Measurements from ENCODE around the gene ATG9A.

Gene ATG9A

DNA sequence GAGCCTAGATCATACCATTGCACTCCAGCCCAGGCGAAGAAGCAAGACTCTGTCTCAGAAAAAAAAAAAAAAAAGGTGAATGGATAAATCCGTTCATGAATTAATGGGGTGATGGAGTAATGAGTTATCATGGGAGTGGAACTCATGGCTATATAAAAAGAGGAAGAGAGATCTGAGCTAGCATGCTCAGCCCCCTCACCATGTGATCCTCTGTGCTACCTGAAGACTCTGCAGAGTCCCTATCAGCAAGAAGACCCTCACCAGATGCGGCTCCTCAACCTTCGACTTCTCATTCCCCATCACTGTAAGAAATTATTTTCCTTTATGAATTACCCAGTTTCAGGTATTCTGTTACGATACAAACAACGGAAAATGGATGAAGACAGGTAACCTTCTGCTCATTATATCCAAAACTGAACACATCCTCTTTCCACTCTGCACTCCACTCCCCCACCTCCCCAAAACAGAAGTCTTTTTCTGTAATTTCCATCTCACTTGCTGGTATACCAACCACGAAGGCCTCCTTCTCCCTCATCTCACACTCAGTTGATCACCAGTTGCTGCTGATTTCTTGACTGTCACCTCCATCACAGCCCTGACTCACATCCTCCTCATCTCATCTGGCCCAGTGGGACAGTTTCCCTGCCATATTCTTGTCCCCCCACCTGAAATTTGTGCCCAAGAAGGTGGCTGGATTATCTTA is 42.5 kb downstream of the ATG9A start:
- no peaks in the 10 kb centered on the region for H3K4me1 ChIP-seq
- TF ChIP-seq, protein P1, sequence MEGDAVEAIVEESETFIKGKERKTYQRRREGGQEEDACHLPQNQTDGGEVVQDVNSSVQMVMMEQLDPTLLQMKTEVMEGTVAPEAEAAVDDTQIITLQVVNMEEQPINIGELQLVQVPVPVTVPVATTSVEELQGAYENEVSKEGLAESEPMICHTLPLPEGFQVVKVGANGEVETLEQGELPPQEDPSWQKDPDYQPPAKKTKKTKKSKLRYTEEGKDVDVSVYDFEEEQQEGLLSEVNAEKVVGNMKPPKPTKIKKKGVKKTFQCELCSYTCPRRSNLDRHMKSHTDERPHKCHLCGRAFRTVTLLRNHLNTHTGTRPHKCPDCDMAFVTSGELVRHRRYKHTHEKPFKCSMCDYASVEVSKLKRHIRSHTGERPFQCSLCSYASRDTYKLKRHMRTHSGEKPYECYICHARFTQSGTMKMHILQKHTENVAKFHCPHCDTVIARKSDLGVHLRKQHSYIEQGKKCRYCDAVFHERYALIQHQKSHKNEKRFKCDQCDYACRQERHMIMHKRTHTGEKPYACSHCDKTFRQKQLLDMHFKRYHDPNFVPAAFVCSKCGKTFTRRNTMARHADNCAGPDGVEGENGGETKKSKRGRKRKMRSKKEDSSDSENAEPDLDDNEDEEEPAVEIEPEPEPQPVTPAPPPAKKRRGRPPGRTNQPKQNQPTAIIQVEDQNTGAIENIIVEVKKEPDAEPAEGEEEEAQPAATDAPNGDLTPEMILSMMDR (IDR thresholded peaks at IDR 0.05), result no peak
- H3K36me3 ChIP-seq, result peaks cover 24 to 30% (median 29%) of the 10 kb centered on the region in 3 donors
- no peak overlapping the region for H3K4me3 ChIP-seq
- H3K27me3 ChIP-seq, result no peaks in the 10 kb centered on the region
- no peak for DNase-seq
- intact Hi-C loops (cut with DNase I; ENCODE audit: low total_unique reads), result no loop called here
- no peak overlapping the region for H3K27ac ChIP-seq
- no peaks in the 10 kb centered on the region for H3K9me3 ChIP-seq

- Histone ChIP-seq H3K9me3 (no peaks in the 10 kb centered on the region), H3K27ac (no peak overlapping the region), H3K4me1 (peaks cover under 1 to 12% (median 10%) of the 10 kb centered on the region in 4 donors), H3K27me3 (no peaks in the 10 kb centered on the region), H3K4me3 (no peak overlapping the region), H3K36me3 (peaks cover 47 to 55% (median 54%) of the 10 kb centered on the region in 3 donors)
- intact Hi-C loops (cut with DNase I; ENCODE audit: low total_unique reads), result no loop called here
- TF ChIP-seq, protein P1 (IDR thresholded peaks at IDR 0.05), result no peak
- no peak for DNase-seq
These were observed 45.3 kb downstream of the ATG9A start for GRCh38 chr2:219184121-219184520.

- H3K36me3 ChIP-seq, result peaks cover 47 to 55% (median 54%) of the 10 kb centered on the region in 3 donors
- H3K4me3 ChIP-seq, result no peak overlapping the region
- intact Hi-C loops (cut with DNase I; ENCODE audit: low total_unique reads), result no loop called here
- H3K27me3 ChIP-seq, result no peaks in the 10 kb centered on the region
- TF ChIP-seq, protein P1 (IDR thresholded peaks at IDR 0.05), result no peak
- H3K9me3 ChIP-seq, result no peaks in the 10 kb centered on the region
- DNase-seq, result no peak
- no peak overlapping the region for H3K27ac ChIP-seq
- peaks cover 4 to 18% (median 17%) of the 10 kb centered on the region in 4 donors for H3K4me1 ChIP-seq
These were observed 46.2 kb downstream of the ATG9A start for GRCh38 chr2:219183151-219183772.

GRCh38 chr2:219182331-219183150 is 46.9 kb downstream of the ATG9A start:
- no peak overlapping the region for H3K27ac ChIP-seq
- peaks cover 47 to 55% (median 54%) of the 10 kb centered on the region in 3 donors for H3K36me3 ChIP-seq
- intact Hi-C loops (cut with DNase I; ENCODE audit: low total_unique reads), result no loop called here
- H3K4me3 ChIP-seq, result no peak overlapping the region
- no peaks in the 10 kb centered on the region for H3K27me3 ChIP-seq
- TF ChIP-seq, protein P1 (IDR thresholded peaks at IDR 0.05), result no peak
- H3K9me3 ChIP-seq, result no peaks in the 10 kb centered on the region
- no peak for DNase-seq
- H3K4me1 ChIP-seq, result peaks cover 4 to 18% (median 17%) of the 10 kb centered on the region in 4 donors

- DNase-seq, result no peak
- intact Hi-C loops (cut with DNase I; ENCODE audit: low total_unique reads), result no loop called here
- H3K36me3 ChIP-seq, result peaks cover 47 to 55% (median 54%) of the 10 kb centered on the region in 3 donors
These were observed 47.9 kb downstream of the ATG9A start for GRCh38 chr2:219181531-219181930.

More at GRCh38 chr2:219181531-219181930, 47.9 kb downstream of the ATG9A start:
- Histone ChIP-seq H3K27me3 (no peaks in the 10 kb centered on the region), H3K9me3 (no peaks in the 10 kb centered on the region), H3K4me3 (no peak overlapping the region), H3K4me1 (peaks cover 4 to 18% (median 17%) of the 10 kb centered on the region in 4 donors), H3K27ac (no peak overlapping the region)
- TF ChIP-seq, protein P1 (IDR thresholded peaks at IDR 0.05), result no peak
